Measurements from ENCODE around the gene KCNQ1.

KCNQ1 gene

GRCh38 chr11:2535673-2536439, 91.0 kb downstream of the KCNQ1 start:
- no peak overlapping the region for H3K9ac ChIP-seq (ENCODE audit: low read depth in 1 of 2, low read length in 2 of 2)
- no peaks in the 10 kb centered on the region for H3K9me3 ChIP-seq (ENCODE audit: control insufficient read depth in 2 of 2, low read length in 2 of 2)
- peaks cover 0 to 11% of the 10 kb centered on the region in 2 donors for H3K4me1 ChIP-seq (ENCODE audit: control insufficient read depth in 2 of 2, insufficient read depth in 2 of 2, low read length in 2 of 2)

DNA sequence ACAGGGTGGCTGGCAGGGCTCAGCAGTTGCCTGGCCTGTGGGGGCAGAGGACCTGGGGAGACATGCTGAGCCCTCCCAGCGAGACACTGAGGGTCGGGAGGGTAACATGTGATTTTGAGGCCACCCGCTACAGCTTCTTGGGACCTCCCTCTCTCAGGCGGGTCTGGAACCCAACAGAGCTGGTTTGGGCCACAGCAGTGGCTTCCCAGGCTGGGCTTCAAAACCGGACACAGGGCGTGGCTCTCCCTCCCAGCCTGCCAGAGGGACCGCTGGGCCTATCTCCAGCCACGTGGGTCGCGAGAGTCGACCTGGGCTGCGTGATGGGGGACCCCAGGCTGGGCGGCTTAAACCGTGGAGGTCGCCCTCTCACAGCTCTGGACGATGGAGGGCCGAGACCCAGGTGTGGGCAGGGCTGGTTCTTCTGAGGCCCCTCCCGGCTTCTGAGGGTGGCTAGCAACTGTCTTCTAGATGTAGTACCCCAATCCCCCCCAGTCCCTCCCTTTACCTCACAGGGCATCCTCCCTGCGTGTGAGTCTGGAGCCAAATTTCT, 91.7 kb downstream of the KCNQ1 start:
- Histone ChIP-seq H3K9me3 (ENCODE audit: control insufficient read depth in 2 of 2, low read length in 2 of 2) (no peaks in the 10 kb centered on the region), H3K36me3 (ENCODE audit: control insufficient read depth in 2 of 2, insufficient read depth in 2 of 2, low read length in 2 of 2) (no peaks in the 10 kb centered on the region), H3K4me3 (ENCODE audit: low read length in 2 of 2) (no peak overlapping the region), H3K9ac (ENCODE audit: low read depth in 1 of 2, low read length in 2 of 2) (no peak overlapping the region), H3K27ac (ENCODE audit: low read depth in 2 of 2, low read length in 2 of 2) (no peak overlapping the region), H3K27me3 (ENCODE audit: control insufficient read depth in 2 of 2, insufficient read depth in 2 of 2, low read length in 2 of 2) (no peaks in the 10 kb centered on the region), H3K4me1 (ENCODE audit: control insufficient read depth in 2 of 2, insufficient read depth in 2 of 2, low read length in 2 of 2) (peaks cover 0 to 10% of the 10 kb centered on the region in 2 donors)

More at GRCh38 chr11:2535673-2536439, 91.0 kb downstream of the KCNQ1 start:
- H3K4me3 ChIP-seq (ENCODE audit: low read length in 2 of 2) = no peak overlapping the region
- no peaks in the 10 kb centered on the region for H3K27me3 ChIP-seq (ENCODE audit: control insufficient read depth in 2 of 2, insufficient read depth in 2 of 2, low read length in 2 of 2)
- H3K36me3 ChIP-seq (ENCODE audit: control insufficient read depth in 2 of 2, insufficient read depth in 2 of 2, low read length in 2 of 2) = no peaks in the 10 kb centered on the region
- no peak overlapping the region for H3K27ac ChIP-seq (ENCODE audit: low read depth in 2 of 2, low read length in 2 of 2)

DNA sequence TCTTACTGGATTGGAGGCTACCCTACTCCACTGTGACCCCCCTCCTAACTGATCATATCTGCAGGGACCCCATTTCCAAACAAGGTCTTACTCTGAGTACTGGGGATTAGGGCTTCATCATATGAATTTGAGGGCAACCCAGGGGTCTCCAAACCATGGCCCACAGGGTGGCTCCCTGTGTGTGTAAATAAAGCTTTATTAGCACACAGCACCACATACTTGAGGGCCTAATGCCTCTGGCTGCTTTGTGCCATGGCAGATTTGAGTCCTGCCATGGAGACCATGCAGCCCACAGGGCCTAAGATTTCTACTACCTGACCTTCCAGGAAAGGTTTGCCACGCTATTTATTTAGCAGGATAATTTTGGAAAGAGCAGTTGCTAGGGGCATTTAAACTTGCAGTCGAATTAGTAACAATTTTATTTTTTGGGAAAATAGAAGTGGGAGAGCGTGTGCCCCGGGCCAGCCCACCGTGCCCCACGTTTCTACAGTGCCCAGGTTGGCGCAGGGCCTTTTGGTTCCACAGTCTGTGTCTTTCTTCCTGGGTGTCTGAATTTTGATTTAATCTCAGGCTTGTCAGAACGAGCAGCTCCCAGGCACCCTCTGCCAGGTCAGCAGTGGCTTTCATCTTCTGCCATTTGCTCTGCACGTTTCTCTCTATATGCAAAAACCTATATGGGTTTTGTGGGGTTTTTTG, 92.3 kb downstream of the KCNQ1 start:
- no peaks in the 10 kb centered on the region for H3K9me3 ChIP-seq (ENCODE audit: control insufficient read depth in 2 of 2, low read length in 2 of 2)
- no peaks in the 10 kb centered on the region for H3K27me3 ChIP-seq (ENCODE audit: control insufficient read depth in 2 of 2, insufficient read depth in 2 of 2, low read length in 2 of 2)
- H3K36me3 ChIP-seq (ENCODE audit: control insufficient read depth in 2 of 2, insufficient read depth in 2 of 2, low read length in 2 of 2) = no peaks in the 10 kb centered on the region
- no peak overlapping the region for H3K9ac ChIP-seq (ENCODE audit: low read depth in 1 of 2, low read length in 2 of 2)
- H3K27ac ChIP-seq (ENCODE audit: low read depth in 2 of 2, low read length in 2 of 2) = no peak overlapping the region
- no peak overlapping the region for H3K4me3 ChIP-seq (ENCODE audit: low read length in 2 of 2)
- H3K4me1 ChIP-seq (ENCODE audit: control insufficient read depth in 2 of 2, insufficient read depth in 2 of 2, low read length in 2 of 2) = peaks cover 0 to 8% of the 10 kb centered on the region in 2 donors

DNA sequence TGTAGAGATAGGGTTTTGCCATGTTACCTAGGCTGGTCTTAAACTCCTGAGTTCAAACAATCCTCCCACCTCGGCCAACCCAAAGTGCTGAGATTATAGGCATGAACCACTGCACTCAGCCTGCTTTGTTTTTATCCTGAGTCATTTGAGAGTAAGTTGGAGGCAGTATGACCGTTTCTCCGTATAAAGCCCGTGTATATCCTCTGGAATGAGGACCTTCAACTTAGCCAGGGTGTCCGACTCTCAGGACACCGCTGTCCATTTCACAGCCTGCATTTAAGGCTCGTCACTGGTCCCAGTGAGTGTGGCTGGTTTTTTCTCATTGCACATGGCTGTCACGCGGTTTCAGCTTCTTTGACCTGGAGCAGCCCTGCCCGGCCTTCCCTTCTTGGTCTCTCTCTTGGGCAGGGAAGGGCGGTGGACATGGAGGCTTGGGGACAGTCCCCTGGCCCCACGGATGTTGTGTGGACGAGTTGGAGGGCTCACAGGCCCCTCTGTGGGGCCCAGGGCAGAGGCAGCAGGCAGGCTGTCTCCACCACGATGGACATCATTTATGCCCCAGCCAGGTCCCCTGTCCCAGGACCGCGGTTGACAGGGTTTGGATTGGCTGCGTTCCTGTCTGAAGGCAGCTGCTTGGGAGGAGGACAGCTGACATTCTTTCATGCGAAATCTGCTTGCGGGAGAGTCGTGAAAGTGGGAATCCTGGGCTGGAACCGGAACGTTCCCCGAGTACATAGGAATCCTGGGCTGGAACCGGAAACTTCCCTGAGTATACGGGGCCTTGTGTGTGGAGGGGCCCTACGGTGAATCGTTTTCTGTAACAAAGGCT, 93.3 kb downstream of the KCNQ1 start:
- Histone ChIP-seq H3K9ac (ENCODE audit: low read depth in 1 of 2, low read length in 2 of 2) (no peak overlapping the region), H3K4me3 (ENCODE audit: low read length in 2 of 2) (no peak overlapping the region), H3K36me3 (ENCODE audit: control insufficient read depth in 2 of 2, insufficient read depth in 2 of 2, low read length in 2 of 2) (no peaks in the 10 kb centered on the region), H3K9me3 (ENCODE audit: control insufficient read depth in 2 of 2, low read length in 2 of 2) (no peaks in the 10 kb centered on the region), H3K27ac (ENCODE audit: low read depth in 2 of 2, low read length in 2 of 2) (no peak overlapping the region), H3K27me3 (ENCODE audit: control insufficient read depth in 2 of 2, insufficient read depth in 2 of 2, low read length in 2 of 2) (no peaks in the 10 kb centered on the region), H3K4me1 (ENCODE audit: control insufficient read depth in 2 of 2, insufficient read depth in 2 of 2, low read length in 2 of 2) (peaks cover 0 to 6% of the 10 kb centered on the region in 2 donors)

GRCh38 chr11:2538951-2539350, 94.1 kb downstream of the KCNQ1 start:
- H3K36me3 ChIP-seq (ENCODE audit: control insufficient read depth in 2 of 2, insufficient read depth in 2 of 2, low read length in 2 of 2) = no peaks in the 10 kb centered on the region
- no peak overlapping the region for H3K4me3 ChIP-seq (ENCODE audit: low read length in 2 of 2)
- no peak overlapping the region for H3K27ac ChIP-seq (ENCODE audit: low read depth in 2 of 2, low read length in 2 of 2)
- no peaks in the 10 kb centered on the region for H3K4me1 ChIP-seq (ENCODE audit: control insufficient read depth in 2 of 2, insufficient read depth in 2 of 2, low read length in 2 of 2)
- no peaks in the 10 kb centered on the region for H3K9me3 ChIP-seq (ENCODE audit: control insufficient read depth in 2 of 2, low read length in 2 of 2)
- H3K9ac ChIP-seq (ENCODE audit: low read depth in 1 of 2, low read length in 2 of 2) = no peak overlapping the region
- H3K27me3 ChIP-seq (ENCODE audit: control insufficient read depth in 2 of 2, insufficient read depth in 2 of 2, low read length in 2 of 2) = no peaks in the 10 kb centered on the region

DNA sequence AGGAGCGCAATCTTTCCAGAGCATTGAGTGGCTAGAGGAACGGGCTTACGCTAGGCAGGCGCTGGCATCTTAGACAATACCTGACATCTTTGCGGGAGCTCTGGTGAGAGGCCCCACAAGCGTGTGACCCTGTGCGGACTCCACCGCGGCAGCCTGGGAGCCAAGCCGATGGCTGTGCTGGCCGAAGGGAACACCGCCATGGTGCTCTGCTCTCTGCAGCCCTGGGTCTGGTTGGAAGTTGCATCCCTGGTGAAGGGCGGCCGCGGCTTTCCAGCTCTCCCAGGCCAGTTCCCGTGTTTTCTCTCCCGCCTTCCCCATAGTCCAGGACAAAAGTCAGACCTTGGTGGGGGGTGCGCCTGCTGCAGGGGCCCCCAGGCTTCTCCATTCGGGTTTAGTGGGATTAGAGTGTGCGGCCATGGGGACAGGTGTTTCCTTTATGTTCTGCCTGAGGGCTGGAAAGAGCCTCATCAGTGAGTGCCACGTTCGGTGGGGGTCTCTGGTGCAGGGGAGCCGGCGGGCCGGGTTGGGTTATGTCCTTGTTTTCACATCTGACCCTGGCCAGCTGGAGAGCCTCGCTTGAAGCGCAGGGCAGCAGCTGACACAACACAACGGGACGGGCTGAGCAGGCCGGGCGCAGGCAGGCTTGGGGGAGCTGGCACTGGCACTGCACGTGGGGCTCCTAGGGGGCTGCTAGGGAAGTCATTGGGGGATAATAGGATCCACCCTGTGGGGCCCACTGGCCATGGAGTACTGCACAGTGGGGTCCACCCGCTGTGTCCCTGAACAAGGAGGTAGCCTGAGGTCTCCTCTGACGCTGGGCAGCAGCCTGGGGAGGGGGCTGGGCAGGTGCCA, 94.8 kb downstream of the KCNQ1 start:
- Histone ChIP-seq H3K4me3 (ENCODE audit: low read length in 2 of 2) (no peak overlapping the region), H3K4me1 (ENCODE audit: control insufficient read depth in 2 of 2, insufficient read depth in 2 of 2, low read length in 2 of 2) (no peaks in the 10 kb centered on the region), H3K36me3 (ENCODE audit: control insufficient read depth in 2 of 2, insufficient read depth in 2 of 2, low read length in 2 of 2) (no peaks in the 10 kb centered on the region), H3K27ac (ENCODE audit: low read depth in 2 of 2, low read length in 2 of 2) (no peak overlapping the region), H3K27me3 (ENCODE audit: control insufficient read depth in 2 of 2, insufficient read depth in 2 of 2, low read length in 2 of 2) (no peaks in the 10 kb centered on the region), H3K9me3 (ENCODE audit: control insufficient read depth in 2 of 2, low read length in 2 of 2) (no peaks in the 10 kb centered on the region), H3K9ac (ENCODE audit: low read depth in 1 of 2, low read length in 2 of 2) (no peak overlapping the region)

- no peaks in the 10 kb centered on the region for H3K9me3 ChIP-seq (ENCODE audit: control insufficient read depth in 2 of 2, low read length in 2 of 2)
- H3K27me3 ChIP-seq (ENCODE audit: control insufficient read depth in 2 of 2, insufficient read depth in 2 of 2, low read length in 2 of 2) = no peaks in the 10 kb centered on the region
- no peak overlapping the region for H3K27ac ChIP-seq (ENCODE audit: low read depth in 2 of 2, low read length in 2 of 2)
- H3K4me3 ChIP-seq (ENCODE audit: low read length in 2 of 2) = no peak overlapping the region
- no peak overlapping the region for H3K9ac ChIP-seq (ENCODE audit: low read depth in 1 of 2, low read length in 2 of 2)
- H3K36me3 ChIP-seq (ENCODE audit: control insufficient read depth in 2 of 2, insufficient read depth in 2 of 2, low read length in 2 of 2) = no peaks in the 10 kb centered on the region
- no peaks in the 10 kb centered on the region for H3K4me1 ChIP-seq (ENCODE audit: control insufficient read depth in 2 of 2, insufficient read depth in 2 of 2, low read length in 2 of 2)
Measured at GRCh38 chr11:2540223-2540991, 95.6 kb downstream of the KCNQ1 start.

- H3K4me1 ChIP-seq (ENCODE audit: control insufficient read depth in 2 of 2, insufficient read depth in 2 of 2, low read length in 2 of 2) = no peaks in the 10 kb centered on the region
- H3K9ac ChIP-seq (ENCODE audit: low read depth in 1 of 2, low read length in 2 of 2) = no peak overlapping the region
- H3K36me3 ChIP-seq (ENCODE audit: control insufficient read depth in 2 of 2, insufficient read depth in 2 of 2, low read length in 2 of 2) = no peaks in the 10 kb centered on the region
- no peak overlapping the region for H3K27ac ChIP-seq (ENCODE audit: low read depth in 2 of 2, low read length in 2 of 2)
- no peaks in the 10 kb centered on the region for H3K9me3 ChIP-seq (ENCODE audit: control insufficient read depth in 2 of 2, low read length in 2 of 2)
- H3K27me3 ChIP-seq (ENCODE audit: control insufficient read depth in 2 of 2, insufficient read depth in 2 of 2, low read length in 2 of 2) = no peaks in the 10 kb centered on the region
- H3K4me3 ChIP-seq (ENCODE audit: low read length in 2 of 2) = no peak overlapping the region
Measured at GRCh38 chr11:2540992-2541680, 96.3 kb downstream of the KCNQ1 start.

All from mucosa of rectum (tissue), 2 donors.